ENCODE data around the gene SMIM13.

SMIM13 gene

GRCh38 chr6:11093626-11094410 lies at the start of gene SMIM13:
Gene SMIM13 (plus strand): TSS chr6:11093834. CDS start chr6:11094314, 480 bp downstream.
- peak within 1 kb of the TSS; percentile 95 for H3K27ac Mint-ChIP-seq
- H3K4me3 Mint-ChIP-seq: peak within 1 kb of the TSS; percentile 94
- intact Hi-C loops (cut with micrococcal nuclease): no loop called here
- peaks cover 40% of the 10 kb centered on the region for H3K4me1 Mint-ChIP-seq (ENCODE audit: low read depth)
- H3K9me3 Mint-ChIP-seq: no peaks in the 10 kb centered on the region
- no peaks in the 10 kb centered on the region for H3K27me3 Mint-ChIP-seq
- peaks cover 11% of the 10 kb centered on the region for H3K36me3 Mint-ChIP-seq (ENCODE audit: low read depth)

DNA sequence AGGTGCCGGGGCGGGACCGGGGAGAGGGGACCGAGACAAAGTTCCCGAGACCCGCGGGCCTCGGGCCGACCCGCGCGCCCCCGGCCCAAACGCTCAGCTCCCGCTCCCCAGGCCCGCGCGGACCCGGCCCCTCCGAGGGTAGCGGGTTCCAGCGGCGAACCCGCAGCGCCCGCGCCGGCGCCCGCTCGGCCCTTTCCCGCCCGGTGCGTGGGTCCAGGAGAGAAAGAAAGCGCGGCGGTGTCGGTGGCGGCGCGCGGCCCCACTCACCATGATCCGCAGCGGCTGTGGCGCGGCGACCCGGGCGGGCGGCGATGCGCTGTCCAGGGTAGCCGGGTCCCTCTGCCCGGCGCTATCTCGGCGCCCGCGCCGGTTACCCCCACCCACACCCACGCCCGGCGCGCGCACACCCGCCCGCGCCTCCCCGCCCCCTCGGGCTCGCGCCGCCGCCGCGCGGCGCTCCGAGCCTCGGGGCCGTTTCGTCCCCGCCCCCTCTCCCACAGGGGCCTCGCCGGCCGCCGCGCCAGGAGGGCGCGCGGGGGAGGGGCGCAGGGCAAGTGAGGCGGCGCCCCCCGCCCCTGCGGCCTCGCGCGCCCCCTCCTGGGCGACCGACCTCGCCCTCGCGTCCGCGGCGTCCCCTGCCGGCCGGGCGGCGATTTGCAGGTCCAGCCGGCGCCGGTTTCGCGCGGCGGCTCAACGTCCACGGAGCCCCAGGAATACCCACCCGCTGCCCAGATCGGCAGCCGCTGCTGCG lies 49.5 kb upstream of the SMIM13 start, which contains the start of gene ELOVL2:
Gene ELOVL2, minus strand, starts transcription at position 345 of the 751 bp plus-strand sequence. Its CDS starts 75 bp downstream, at position 270.
- Mint-ChIP-seq H3K4me1 (ENCODE audit: low read depth) (peaks cover 14% of the 10 kb centered on the region), H3K9me3 (no peaks in the 10 kb centered on the region), H3K27ac (no peak within 1 kb of the TSS), H3K27me3 (peaks cover 64% of the 10 kb centered on the region), H3K36me3 (ENCODE audit: low read depth) (no peaks in the 10 kb centered on the region), H3K4me3 (peak within 1 kb of the TSS; percentile 69)
- intact Hi-C loops (cut with micrococcal nuclease): no loop called here

- Mint-ChIP-seq H3K27me3 (peaks cover 65% of the 10 kb centered on the region), H3K4me1 (ENCODE audit: low read depth) (peaks cover 14% of the 10 kb centered on the region), H3K4me3 (peak overlapping the region; percentile 69), H3K27ac (no peak overlapping the region), H3K9me3 (no peaks in the 10 kb centered on the region), H3K36me3 (ENCODE audit: low read depth) (no peaks in the 10 kb centered on the region)
- intact Hi-C loops (cut with micrococcal nuclease): no loop called here
These were observed 48.9 kb upstream of the SMIM13 start for GRCh38 chr6:11044712-11045167.

- Mint-ChIP-seq H3K27ac (no peak overlapping the region), H3K36me3 (ENCODE audit: low read depth) (no peaks in the 10 kb centered on the region), H3K9me3 (no peaks in the 10 kb centered on the region), H3K27me3 (peaks cover 31% of the 10 kb centered on the region), H3K4me1 (ENCODE audit: low read depth) (peaks cover 5% of the 10 kb centered on the region), H3K4me3 (no peak overlapping the region)
- intact Hi-C loops (cut with micrococcal nuclease): no loop called here
These were observed 42.9 kb upstream of the SMIM13 start for GRCh38 chr6:11050731-11051130.

- Mint-ChIP-seq H3K4me1 (ENCODE audit: low read depth) (peaks cover 5% of the 10 kb centered on the region), H3K27ac (no peak overlapping the region), H3K4me3 (no peak overlapping the region), H3K36me3 (ENCODE audit: low read depth) (no peaks in the 10 kb centered on the region), H3K27me3 (peaks cover 14% of the 10 kb centered on the region), H3K9me3 (no peaks in the 10 kb centered on the region)
- intact Hi-C loops (cut with micrococcal nuclease): no loop called here
These were observed 40.3 kb upstream of the SMIM13 start for GRCh38 chr6:11053307-11053706.

DNA sequence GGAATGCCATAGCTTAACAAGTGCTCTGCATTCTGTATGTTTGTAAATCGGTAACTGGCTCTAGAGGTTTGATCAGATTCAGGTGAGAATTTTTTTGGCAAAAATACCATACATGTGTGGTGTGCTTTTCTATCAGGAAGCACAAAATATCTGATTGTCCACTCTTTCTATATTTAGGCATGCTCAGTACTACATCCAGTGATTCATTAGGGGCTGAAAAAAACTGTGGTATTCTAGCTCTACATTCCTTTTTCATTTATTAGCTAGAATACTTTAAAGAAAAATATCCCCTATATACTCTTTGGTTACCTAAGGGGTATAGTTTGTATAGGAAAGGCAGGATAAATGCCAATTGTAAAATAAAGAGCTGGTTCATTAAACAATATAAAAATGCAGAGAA lies 38.9 kb upstream of the SMIM13 start:
- no peaks in the 10 kb centered on the region for H3K36me3 Mint-ChIP-seq (ENCODE audit: low read depth)
- peaks cover 9% of the 10 kb centered on the region for H3K27me3 Mint-ChIP-seq
- no peak overlapping the region for H3K27ac Mint-ChIP-seq
- no peaks in the 10 kb centered on the region for H3K9me3 Mint-ChIP-seq
- peaks cover 5% of the 10 kb centered on the region for H3K4me1 Mint-ChIP-seq (ENCODE audit: low read depth)
- intact Hi-C loops (cut with micrococcal nuclease): no loop called here
- no peak overlapping the region for H3K4me3 Mint-ChIP-seq

GRCh38 chr6:11055127-11055627 lies 38.5 kb upstream of the SMIM13 start:
- H3K4me1 Mint-ChIP-seq (ENCODE audit: low read depth): peaks cover 5% of the 10 kb centered on the region
- H3K27me3 Mint-ChIP-seq: peaks cover 4% of the 10 kb centered on the region
- intact Hi-C loops (cut with micrococcal nuclease): no loop called here
- no peaks in the 10 kb centered on the region for H3K36me3 Mint-ChIP-seq (ENCODE audit: low read depth)
- H3K4me3 Mint-ChIP-seq: no peak overlapping the region
- H3K27ac Mint-ChIP-seq: no peak overlapping the region
- no peaks in the 10 kb centered on the region for H3K9me3 Mint-ChIP-seq

DNA sequence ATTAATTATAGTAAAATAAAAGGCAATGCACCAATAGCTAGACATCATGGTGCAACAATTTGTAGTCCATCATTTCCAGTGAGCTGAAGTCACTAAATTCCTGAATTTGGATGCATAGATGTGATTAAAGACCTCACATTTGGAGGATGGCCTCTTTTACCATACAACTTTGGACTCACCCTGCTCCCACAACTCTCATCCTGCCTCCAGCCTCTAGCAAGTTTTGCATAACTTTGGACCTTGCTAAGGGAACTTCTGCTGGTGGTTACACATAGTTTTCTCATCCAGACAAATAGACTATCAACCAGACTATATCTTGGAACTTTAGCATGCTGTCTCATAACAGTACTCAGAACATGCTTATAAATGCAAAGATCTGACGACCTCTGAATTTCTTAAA lies 36.8 kb upstream of the SMIM13 start:
- H3K27me3 Mint-ChIP-seq: peaks cover 3% of the 10 kb centered on the region
- no peak overlapping the region for H3K4me3 Mint-ChIP-seq
- no peaks in the 10 kb centered on the region for H3K9me3 Mint-ChIP-seq
- no peak overlapping the region for H3K27ac Mint-ChIP-seq
- intact Hi-C loops (cut with micrococcal nuclease): no loop called here
- H3K4me1 Mint-ChIP-seq (ENCODE audit: low read depth): no peaks in the 10 kb centered on the region
- no peaks in the 10 kb centered on the region for H3K36me3 Mint-ChIP-seq (ENCODE audit: low read depth)

DNA sequence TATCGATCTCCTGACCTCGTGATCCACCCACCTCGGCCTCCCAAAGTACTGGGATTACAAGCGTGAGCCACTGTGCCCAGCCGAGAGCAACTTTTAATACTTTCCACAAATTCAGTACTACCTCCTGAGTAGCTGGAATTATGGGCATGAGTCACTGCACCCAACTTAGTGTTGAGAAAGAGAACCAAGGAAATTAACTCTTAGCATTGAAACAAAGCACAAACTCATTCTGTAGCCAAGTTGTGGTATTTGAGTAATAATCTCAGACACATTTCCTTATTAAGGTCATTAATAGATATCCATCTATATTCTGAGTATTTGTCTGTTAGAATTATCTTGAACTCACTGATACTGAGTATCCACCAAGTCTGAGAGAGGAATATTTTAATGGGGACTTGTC lies 35.2 kb upstream of the SMIM13 start:
- H3K4me1 Mint-ChIP-seq (ENCODE audit: low read depth): no peaks in the 10 kb centered on the region
- H3K36me3 Mint-ChIP-seq (ENCODE audit: low read depth): no peaks in the 10 kb centered on the region
- peaks cover 4% of the 10 kb centered on the region for H3K27me3 Mint-ChIP-seq
- H3K9me3 Mint-ChIP-seq: no peaks in the 10 kb centered on the region
- intact Hi-C loops (cut with micrococcal nuclease): no loop called here
- H3K27ac Mint-ChIP-seq: no peak overlapping the region
- no peak overlapping the region for H3K4me3 Mint-ChIP-seq

- intact Hi-C loops (cut with micrococcal nuclease): loop anchor here (10.0 kb wide), 1 partner anchor 107 kb away; no protein-coding TSS in a partner anchor
- no peak overlapping the region for H3K4me3 Mint-ChIP-seq
- no peaks in the 10 kb centered on the region for H3K9me3 Mint-ChIP-seq
- H3K27ac Mint-ChIP-seq: no peak overlapping the region
- no peaks in the 10 kb centered on the region for H3K36me3 Mint-ChIP-seq (ENCODE audit: low read depth)
- peaks cover 4% of the 10 kb centered on the region for H3K27me3 Mint-ChIP-seq
- H3K4me1 Mint-ChIP-seq (ENCODE audit: low read depth): no peaks in the 10 kb centered on the region
These were observed 31.6 kb upstream of the SMIM13 start for GRCh38 chr6:11062083-11062482.

- peaks cover 4% of the 10 kb centered on the region for H3K27me3 Mint-ChIP-seq
- H3K4me1 Mint-ChIP-seq (ENCODE audit: low read depth): no peaks in the 10 kb centered on the region
- no peaks in the 10 kb centered on the region for H3K9me3 Mint-ChIP-seq
- no peak overlapping the region for H3K27ac Mint-ChIP-seq
- H3K4me3 Mint-ChIP-seq: no peak overlapping the region
- intact Hi-C loops (cut with micrococcal nuclease): loop anchor here (10.0 kb wide), 1 partner anchor 108 kb away; no protein-coding TSS in a partner anchor
- H3K36me3 Mint-ChIP-seq (ENCODE audit: low read depth): no peaks in the 10 kb centered on the region
These were observed 30.9 kb upstream of the SMIM13 start for GRCh38 chr6:11062715-11063114.

- Mint-ChIP-seq H3K36me3 (ENCODE audit: low read depth) (no peaks in the 10 kb centered on the region), H3K27ac (no peak overlapping the region), H3K4me3 (no peak overlapping the region), H3K27me3 (peaks cover 6% of the 10 kb centered on the region), H3K9me3 (no peaks in the 10 kb centered on the region), H3K4me1 (ENCODE audit: low read depth) (no peaks in the 10 kb centered on the region)
- intact Hi-C loops (cut with micrococcal nuclease): loop anchor here (10.0 kb wide), 1 partner anchor 110 kb away; no protein-coding TSS in a partner anchor
These were observed 28.8 kb upstream of the SMIM13 start for GRCh38 chr6:11064836-11065235.

GRCh38 chr6:11065436-11066202 lies 28.0 kb upstream of the SMIM13 start:
- intact Hi-C loops (cut with micrococcal nuclease): loop anchor here (10.0 kb wide), 1 partner anchor 111 kb away; no protein-coding TSS in a partner anchor
- Mint-ChIP-seq H3K36me3 (ENCODE audit: low read depth) (no peaks in the 10 kb centered on the region), H3K9me3 (no peaks in the 10 kb centered on the region), H3K4me1 (ENCODE audit: low read depth) (peaks cover 2% of the 10 kb centered on the region), H3K27me3 (peaks cover 6% of the 10 kb centered on the region), H3K27ac (no peak overlapping the region), H3K4me3 (no peak overlapping the region)
